Vagina (tissue), 2 donors: ENCODE data around the gene DKKL1.

ENCODE experiments used
- POLR2A ChIP-seq, 2 donors: fragments of 450-650 bp; IDR thresholded peaks; one replicate each; pipeline ENCODE4 v1.6.1; 2017; ENCODE audit warnings: antibody characterized with exemption in 2 of 2, mild to moderate bottlenecking in 2 of 2, moderate library complexity in 2 of 2
- POLR2AphosphoS5 ChIP-seq, 2 donors: sonication (generic); formaldehyde crosslinking; IDR thresholded peaks; one replicate each; pipeline ENCODE4 v1.9.0; 2017; ENCODE audit warnings: antibody characterized with exemption in 2 of 2, mild to moderate bottlenecking in 2 of 2, low read depth in 1 of 2; ENCODE audit not compliant: insufficient read depth in 1 of 2
- TF ChIP-seq, protein P1 (sequence below), 3 experiments: fragments of 450-650 bp in 2 of 3; fragments of 200-600 bp in 1 of 3; sonication (generic) in 1 of 3; IDR thresholded peaks; one replicate each; pipeline ENCODE4 v1.5.1; 2017 to 2019; ENCODE audit warnings: antibody characterized with exemption in 3 of 3, mild to moderate bottlenecking in 2 of 3, moderate library complexity in 2 of 3

DNA sequence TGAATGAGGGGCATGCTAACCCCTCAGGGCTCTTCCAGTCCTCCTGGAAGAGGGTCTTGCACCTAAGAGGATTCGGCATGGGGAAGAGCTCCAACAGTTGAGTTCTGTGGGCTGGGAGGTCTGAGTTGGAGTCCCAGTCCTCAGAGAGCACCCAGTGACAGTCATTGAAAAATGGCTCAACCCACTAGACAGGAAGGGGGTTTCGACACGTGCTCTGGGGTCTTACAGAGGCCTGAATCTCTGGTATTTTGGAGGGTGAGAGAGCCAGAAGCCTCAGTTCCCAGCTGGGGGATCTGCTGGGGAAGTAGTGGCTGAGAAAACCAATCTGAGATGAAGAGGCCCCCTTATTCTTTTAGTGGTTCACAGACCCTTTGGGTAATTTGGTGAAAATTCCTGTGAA lies 50.6 kb downstream of the DKKL1 start:
- TF ChIP-seq, protein P1, sequence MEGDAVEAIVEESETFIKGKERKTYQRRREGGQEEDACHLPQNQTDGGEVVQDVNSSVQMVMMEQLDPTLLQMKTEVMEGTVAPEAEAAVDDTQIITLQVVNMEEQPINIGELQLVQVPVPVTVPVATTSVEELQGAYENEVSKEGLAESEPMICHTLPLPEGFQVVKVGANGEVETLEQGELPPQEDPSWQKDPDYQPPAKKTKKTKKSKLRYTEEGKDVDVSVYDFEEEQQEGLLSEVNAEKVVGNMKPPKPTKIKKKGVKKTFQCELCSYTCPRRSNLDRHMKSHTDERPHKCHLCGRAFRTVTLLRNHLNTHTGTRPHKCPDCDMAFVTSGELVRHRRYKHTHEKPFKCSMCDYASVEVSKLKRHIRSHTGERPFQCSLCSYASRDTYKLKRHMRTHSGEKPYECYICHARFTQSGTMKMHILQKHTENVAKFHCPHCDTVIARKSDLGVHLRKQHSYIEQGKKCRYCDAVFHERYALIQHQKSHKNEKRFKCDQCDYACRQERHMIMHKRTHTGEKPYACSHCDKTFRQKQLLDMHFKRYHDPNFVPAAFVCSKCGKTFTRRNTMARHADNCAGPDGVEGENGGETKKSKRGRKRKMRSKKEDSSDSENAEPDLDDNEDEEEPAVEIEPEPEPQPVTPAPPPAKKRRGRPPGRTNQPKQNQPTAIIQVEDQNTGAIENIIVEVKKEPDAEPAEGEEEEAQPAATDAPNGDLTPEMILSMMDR (IDR thresholded peaks at IDR 0.05), result no peak
- TF ChIP-seq POLR2A (IDR thresholded peaks at IDR 0.05) (no peak), POLR2AphosphoS5 (IDR thresholded peaks at IDR 0.05; ENCODE audit: insufficient read depth in 1 of 2, low read depth in 1 of 2) (no peak)
